Fibroblast of lung (primary cell): ENCODE measurements around the gene MMS19.

Experiments used
- EZH2 ChIP-seq: IDR thresholded peaks from 2 replicates; pipeline ENCODE4 v1.5.1; 2012; ENCODE audit warnings: low read length, control low read depth, mild to moderate bottlenecking; ENCODE audit errors: missing control alignments
- TF ChIP-seq, protein P1 (sequence below), 2 donors: IDR thresholded peaks in 1 of 2; conservative IDR thresholded peaks in 1 of 2; 1 replicate in 1 of 2; 2 replicates in 1 of 2; pipeline ENCODE4 v1.5.1; 2011 to 2012; ENCODE audit warnings: low read length in 2 of 2, control low read depth in 1 of 2, inconsistent platforms in 1 of 2, low read depth in 1 of 2, mild to moderate bottlenecking in 1 of 2

DNA sequence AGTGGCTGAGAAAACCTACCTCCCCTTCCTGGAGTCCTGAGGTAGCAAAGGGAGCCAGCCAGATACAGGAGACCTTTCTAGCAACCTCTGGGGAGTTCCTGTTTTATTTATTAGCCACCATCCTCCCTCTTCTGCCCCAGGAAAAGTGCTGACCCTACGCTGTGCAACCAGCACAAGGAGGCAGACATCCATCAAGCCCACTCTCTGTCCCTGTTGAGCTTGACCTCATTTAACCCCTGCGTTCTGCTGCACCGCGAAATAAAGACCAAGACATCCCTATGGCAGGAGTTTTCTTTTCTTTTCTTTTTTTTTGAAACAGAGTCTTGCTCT lies 49.0 kb upstream of the MMS19 start:
- TF ChIP-seq, protein P1, sequence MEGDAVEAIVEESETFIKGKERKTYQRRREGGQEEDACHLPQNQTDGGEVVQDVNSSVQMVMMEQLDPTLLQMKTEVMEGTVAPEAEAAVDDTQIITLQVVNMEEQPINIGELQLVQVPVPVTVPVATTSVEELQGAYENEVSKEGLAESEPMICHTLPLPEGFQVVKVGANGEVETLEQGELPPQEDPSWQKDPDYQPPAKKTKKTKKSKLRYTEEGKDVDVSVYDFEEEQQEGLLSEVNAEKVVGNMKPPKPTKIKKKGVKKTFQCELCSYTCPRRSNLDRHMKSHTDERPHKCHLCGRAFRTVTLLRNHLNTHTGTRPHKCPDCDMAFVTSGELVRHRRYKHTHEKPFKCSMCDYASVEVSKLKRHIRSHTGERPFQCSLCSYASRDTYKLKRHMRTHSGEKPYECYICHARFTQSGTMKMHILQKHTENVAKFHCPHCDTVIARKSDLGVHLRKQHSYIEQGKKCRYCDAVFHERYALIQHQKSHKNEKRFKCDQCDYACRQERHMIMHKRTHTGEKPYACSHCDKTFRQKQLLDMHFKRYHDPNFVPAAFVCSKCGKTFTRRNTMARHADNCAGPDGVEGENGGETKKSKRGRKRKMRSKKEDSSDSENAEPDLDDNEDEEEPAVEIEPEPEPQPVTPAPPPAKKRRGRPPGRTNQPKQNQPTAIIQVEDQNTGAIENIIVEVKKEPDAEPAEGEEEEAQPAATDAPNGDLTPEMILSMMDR (conservative IDR thresholded peaks at IDR 0.05 in 1 of 2, IDR thresholded peaks at IDR 0.05 in 1 of 2; ENCODE audit: low read depth in 1 of 2, low read length in 2 of 2) = no peak
- TF ChIP-seq EZH2 = no peak
